COLO829 (cell line): ENCODE data around the gene C17orf75.
"Not testable (repeated sequence)": the region's sequence is repeated elsewhere in the genome, so short reads cannot be mapped to it uniquely, and the experiment has no call there.

ENCODE experiments used
- DNase-seq: peaks from one replicate; pipeline ENCODE4 v3.0.0; 2012; ENCODE audit warnings: low spot score

Gene C17orf75, protein sequence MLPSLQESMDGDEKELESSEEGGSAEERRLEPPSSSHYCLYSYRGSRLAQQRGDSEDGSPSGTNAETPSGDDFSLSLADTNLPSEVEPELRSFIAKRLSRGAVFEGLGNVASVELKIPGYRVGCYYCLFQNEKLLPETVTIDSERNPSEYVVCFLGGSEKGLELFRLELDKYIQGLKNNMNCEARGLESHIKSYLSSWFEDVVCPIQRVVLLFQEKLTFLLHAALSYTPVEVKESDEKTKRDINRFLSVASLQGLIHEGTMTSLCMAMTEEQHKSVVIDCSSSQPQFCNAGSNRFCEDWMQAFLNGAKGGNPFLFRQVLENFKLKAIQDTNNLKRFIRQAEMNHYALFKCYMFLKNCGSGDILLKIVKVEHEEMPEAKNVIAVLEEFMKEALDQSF

DNA sequence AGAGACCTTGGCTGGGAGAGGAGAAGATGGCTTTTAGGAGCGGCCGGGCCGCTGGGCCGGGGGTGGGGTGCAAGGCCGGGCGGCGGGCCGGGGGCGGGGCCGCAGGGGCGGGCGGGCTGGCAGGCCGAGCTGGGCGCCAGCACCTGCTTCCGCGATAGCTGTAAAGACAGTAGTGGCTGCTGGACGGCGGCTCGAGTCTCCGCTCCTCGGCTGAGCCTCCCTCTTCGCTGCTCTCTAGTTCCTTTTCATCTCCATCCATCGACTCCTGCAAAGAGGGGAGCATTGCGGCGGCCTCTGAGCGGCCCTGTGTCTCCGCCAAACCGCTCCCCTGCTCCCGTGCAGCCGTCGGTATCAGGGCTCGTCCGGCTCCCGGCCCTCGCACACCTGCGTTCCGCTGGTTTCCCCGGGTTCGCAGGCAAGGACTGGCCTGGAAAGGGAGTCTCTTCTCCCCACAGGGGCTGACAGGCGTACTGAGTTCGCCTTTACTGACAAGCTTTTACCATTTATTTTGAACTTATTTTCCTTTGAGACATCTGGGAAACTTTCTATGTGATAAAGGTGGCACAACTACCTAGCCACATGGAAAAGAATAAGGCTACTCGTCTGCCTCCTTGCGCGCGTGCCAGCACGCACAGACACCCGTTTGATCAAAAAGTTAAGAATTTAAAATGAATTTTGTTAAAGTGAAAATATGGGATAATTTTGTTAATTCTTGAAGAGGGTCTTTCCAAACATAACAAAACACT is at the start of gene C17orf75:
TSS of gene C17orf75 (minus strand) at position 317 of the 746 bp plus-strand sequence. CDS start at position 283, 34 bp downstream.
- DNase-seq: peak; percentile 42

DNA sequence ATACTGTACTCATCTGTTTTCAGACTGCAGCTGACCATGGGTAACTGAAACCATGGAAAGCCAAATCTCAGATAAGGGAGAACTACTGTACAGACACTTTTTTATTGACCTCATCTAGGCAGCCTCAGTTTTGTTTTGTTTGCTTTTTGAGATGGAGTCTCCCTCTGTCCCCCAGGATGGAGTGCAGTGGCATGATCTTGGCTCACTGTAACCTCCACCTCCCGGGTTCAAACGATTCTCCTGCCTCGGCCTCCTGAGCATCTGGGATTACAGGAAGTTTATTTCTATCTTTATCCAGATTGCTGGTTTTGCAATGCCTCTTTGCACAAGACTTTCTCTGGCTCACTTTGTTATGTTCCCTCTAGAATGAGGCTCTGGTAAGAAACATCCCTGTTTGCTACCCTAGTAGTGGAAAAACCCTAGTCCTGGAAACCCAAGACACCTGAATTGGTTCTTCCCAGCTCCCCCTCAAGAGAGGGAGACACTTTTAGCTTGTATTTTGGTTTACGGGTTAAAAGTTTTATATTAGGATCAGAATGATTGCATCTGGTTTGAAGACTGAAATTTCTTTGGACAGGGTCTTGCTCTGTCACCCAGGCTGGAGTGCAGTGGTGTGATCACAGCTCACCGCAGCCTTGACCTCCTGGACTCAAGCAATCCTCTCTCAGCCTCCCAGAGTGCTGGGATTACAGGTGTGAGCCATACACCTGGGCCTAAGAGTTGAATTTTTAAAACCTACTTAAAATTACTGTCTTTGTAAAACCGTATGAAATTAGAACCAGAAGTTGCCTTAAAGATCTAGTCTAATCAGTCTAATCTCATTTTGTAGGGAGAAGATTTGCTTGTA is 46.9 kb upstream of the C17orf75 start:
- DNase-seq: no peak

DNA sequence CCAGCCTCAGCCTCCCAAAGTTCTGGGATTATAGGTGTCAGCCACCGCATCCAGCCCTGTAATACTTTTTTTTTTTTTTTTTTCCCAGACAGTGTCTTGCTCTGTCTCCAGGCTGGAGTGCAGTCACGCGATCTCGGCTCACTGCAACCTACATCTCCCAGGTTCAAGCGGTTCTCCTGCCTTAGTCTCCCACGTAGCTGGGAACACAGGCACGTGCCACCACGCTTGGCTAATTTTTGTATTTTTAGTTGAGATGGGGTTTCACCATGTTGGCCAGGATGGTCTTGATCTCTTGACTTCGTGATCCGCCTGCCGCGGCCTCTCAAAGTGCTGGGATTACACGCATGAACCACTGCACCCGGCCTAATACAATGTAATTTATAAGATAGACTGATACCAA is 46.2 kb upstream of the C17orf75 start:
- DNase-seq: not testable (repeated sequence)

DNA sequence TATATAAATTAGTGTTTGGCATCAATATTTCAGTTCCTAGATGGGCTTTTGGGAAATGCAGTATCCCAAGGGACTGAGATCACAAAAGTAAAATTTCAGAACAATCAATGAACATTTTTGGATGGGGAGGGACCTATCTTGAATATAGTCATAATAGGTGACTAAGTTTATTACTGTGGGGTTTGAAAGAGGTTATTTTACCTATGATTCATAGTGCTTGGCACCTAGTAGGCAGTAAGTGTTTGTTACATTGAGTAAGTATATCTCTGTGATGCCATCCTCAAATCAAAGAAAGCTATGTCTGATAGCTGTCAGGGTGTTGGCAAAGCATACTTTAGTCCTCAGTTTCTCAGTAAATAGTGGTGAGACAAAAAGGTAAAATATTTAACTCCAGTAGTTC is 44.9 kb upstream of the C17orf75 start:
- no peak for DNase-seq

DNA sequence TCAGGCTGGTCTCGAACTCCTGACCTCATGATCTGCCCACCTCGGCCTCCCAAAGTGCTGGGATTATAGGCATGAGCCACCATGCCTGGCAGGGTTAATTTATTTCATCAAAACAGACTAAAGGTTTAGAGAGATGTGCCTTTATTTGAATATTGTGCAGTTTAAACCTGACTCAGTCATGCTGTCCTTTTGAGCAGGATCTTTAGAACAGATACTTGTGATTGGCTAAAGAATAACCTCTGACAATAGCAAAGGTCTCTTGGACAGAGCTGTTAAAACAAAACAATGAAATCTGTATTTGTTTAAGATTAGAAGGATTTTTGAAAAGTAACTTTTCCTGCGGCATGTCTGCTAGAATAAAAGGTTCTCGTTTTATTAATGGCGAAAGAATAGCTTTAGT is 44.0 kb upstream of the C17orf75 start:
- no peak for DNase-seq

DNA sequence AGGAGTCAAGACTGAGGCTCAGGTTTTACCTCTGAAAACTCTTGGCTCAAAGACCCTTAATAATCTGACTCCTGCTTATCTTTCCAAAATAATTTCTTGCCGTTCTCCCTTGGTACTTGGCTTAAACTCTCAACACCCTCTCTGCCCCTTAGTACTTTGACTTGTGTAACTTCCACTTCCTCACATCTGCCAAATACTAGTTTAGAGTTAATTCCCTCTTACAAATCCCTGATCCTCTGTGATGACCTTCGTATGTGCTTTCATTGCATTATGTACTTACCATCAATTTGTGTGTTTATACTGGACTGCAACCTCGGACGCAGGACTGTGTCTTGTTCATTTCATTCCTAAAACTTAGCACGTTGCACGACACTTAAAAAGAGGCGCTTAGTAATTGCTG is 43.1 kb upstream of the C17orf75 start:
- no peak for DNase-seq

DNA sequence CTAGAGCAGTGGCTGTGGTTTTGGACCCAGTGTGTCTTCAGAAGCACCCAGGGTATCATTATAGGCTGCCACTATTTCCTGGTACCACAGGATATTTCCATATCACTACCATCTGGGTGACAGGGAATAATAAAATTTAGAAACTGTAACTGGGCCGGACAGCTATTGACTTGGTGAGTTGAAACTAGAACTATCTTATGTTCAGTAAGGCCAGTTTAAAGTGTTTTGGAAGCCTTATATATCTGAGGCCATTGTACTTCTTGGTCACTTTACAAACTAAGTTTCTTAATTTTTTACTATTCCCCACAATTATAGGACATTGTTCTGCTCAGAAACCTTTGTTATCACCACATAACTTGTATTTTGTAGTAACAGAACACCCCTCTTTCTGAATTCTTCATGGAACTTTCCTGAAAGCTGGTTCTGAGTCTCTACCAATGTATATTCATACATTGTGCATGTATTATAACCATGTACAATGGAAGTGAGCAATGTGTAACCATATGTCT is 42.0 kb upstream of the C17orf75 start:
- DNase-seq: no peak

DNA sequence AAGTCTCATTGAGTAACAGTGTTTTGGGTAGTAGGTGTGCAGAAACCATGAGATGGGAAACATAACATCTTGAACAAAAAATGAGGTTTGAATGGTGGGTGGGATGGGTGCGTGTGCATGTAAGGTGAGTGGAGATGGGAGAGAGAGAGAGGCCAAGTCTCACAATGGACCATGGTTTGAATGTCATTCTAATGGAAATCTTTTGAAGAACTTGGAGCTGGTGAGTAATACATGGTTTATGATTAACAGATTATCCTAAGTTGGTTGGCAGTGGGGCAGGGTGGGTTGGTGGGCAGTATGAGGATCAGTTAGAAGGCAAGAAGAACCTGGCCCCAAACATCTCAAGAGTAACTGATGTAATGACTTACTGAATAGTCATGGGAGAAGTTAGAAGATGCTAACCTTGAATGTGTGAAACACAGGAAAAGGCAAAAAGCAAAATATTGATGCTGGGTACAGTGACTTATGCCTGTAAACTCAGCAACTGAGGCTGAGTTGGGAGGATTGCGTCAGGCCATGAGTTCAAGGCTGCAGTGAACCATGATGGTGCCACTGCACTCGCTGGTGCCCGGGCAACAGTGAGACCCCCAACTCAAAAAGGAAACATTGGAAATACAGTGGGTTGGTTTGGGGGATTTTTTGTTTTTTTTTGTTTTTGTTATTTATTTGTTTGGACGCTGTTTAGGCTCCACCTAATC is 40.7 kb upstream of the C17orf75 start:
- DNase-seq: no peak

DNA sequence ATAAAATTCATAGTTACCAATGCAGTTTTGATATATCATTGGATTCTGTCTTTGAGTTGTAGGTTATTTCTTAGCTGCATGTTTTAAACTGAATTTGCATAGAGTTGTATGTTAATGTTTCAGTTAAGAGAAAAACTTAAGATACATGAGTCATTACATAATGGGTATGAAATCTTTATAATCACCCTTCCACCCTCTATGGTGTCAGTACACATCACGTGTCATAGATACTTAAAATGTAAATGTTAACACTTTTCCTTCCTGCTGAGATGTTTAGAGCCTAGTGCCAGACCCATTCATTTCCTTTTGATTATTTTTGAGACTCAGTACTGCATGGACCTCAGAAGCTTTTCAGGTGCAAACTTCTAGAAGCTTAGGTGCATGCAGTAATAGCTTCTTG is 28.5 kb upstream of the C17orf75 start:
- no peak for DNase-seq

DNA sequence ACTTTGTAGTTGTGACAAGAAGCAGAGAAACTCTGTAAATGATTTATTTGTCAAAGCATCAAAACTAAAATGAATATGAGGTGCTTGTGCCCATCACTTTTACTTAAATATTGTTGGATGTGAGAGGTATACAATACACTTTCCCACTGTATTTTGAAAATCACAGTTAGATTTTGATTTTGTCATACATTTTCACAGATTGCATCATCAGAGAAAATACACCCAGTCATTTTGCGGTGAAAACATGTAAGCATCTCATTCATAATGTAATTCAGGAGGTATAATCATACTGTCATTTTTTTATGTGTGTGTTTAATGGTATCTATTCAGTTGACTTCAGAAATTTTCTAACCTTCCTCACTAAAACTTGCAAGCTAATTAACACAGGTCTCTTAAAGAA is 19.3 kb upstream of the C17orf75 start:
- no peak for DNase-seq

DNA sequence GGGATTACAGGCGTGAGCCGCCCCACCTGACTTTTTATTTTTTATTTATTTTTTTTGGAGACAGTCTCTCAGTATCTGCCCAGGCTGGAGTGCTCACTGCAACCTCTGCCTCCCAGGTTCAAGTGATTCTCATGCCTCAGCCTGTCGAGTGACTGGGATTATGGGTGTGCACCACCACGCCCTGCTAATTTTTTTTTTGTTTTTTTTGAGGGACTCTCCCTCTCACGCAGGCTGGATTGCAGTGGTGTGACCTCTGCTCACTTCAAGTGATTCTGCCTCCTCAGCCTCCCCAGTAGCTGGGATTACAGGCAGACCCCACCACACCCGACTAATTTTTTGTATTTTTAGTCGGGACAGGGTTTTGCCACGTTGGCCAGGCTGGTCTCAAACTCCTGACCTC is 15.6 kb upstream of the C17orf75 start:
- DNase-seq: no peak

DNA sequence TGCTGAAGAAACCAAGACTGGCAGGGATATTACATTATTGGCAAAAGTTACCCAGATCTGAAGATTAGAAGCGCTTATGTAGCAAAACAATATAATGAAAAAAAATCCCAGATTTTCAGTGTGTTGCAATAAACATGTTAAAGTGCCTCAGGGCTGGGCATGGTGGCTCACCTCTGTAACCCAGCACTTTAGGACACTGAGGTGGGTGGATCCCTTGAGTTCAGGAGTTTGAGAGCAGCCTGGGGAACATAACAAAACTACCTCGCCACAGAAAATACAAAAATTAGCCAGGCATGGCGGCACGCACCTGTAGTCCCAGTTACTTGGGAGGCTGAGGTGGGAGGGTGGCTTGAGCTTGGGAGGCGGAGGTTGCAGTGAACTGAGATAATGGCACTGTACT is 14.8 kb upstream of the C17orf75 start:
- no peak for DNase-seq

DNA sequence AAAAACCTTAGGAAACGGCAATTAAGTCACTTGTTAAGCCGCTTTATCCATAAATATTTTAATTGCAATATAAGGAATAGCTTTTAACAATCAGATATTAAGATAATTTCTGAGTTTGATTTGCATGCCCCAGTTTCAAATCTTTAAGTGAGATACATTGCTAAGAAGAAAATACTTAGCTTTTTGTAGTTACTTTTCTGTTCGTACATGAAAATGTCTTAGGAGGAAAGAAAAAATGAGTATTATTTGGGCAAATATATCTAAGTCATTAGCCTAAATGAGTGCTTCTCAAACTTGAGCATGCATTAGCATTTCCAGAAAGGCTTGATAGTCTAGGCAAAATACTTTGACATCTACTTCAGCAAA is 14.4 kb upstream of the C17orf75 start:
- no peak for DNase-seq

DNA sequence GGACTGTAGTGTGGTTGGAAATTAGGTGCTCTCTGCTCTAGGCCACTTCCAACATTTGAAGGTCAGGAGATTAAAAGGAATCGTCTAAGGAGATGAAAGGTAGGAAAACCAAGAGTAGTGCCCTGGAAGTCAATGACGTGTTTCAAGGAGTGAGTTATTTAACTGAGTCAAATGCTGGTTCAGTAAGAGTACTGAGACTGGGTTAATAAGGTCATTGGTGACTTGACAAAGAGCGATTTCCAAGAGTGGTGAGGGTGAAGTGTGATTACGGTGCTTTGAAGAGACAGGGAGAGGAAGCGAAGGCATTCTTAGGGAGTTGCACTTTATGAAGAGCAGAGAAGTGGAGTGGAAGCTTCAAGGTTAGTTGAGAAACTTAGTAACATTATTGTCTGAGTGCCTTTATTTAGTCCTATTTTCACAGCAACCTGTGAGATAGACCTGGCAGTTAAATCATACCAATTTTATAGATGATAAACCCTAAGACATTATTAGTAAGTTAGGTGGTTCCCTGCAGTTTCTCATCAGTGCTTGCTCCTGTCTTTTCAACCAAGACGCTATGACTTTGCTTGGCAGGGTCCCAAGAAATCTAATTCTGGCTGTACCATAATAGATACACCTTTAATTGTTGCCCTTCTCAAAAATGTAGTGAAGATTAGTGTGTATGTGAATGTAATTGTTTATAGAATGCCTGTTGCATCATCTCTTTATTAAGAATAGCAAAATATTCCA is 13.8 kb upstream of the C17orf75 start:
- no peak for DNase-seq

DNA sequence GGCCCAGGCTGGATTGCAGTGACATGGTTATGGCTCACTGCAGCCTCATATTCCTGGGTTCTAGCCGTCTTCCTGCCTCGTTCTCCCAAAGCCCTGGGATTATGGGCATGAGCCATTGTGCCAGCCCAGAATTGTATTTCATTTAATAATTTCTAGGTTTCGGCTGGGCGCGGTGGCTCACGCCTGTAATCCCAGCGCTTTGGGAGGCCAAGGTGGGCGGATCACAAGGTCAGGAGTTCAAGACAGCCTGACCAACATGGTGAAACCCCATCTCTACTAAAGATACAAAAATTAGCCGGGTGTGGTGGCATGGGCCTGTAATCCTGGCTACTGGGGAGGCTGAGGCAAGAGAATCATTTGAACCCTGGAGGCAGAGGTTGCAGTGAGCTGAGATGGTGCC is 10.8 kb upstream of the C17orf75 start:
- DNase-seq: not testable (repeated sequence)

DNA sequence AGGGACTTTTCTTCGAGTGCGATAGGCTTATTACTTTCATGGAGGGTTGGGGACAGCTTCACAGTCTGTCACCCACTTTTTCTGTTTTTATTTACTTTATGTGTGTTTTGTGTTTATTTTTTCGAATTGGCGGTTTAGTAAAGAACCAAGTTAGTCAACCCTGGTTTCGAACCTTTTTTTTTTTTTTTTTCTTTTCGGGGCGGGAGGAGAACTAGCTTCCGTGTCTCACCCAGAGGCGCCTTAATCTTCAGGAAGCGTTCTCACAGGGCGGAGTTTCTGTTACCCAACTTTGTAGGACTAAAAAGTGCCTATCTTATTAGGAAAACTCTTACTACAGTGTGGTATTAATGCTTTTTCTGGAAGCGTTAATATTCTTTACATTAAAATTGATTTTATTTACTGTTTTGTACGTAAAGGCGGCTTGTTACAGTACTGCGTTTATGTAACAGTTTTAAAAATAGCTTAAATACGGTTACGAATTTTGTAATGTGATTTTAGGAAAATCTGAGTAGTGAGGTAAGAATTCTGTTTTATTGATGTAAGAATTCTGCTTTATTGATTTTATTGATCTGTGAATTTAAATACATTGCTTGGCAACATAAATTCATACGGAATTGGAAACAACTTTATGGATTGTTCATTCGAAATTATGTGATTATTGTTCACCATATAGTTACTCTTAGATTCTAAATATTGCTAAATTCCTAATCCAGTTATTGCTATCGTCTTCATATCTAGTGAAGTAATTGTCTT is 8.9 kb upstream of the C17orf75 start:
- peak; percentile 35 for DNase-seq

DNA sequence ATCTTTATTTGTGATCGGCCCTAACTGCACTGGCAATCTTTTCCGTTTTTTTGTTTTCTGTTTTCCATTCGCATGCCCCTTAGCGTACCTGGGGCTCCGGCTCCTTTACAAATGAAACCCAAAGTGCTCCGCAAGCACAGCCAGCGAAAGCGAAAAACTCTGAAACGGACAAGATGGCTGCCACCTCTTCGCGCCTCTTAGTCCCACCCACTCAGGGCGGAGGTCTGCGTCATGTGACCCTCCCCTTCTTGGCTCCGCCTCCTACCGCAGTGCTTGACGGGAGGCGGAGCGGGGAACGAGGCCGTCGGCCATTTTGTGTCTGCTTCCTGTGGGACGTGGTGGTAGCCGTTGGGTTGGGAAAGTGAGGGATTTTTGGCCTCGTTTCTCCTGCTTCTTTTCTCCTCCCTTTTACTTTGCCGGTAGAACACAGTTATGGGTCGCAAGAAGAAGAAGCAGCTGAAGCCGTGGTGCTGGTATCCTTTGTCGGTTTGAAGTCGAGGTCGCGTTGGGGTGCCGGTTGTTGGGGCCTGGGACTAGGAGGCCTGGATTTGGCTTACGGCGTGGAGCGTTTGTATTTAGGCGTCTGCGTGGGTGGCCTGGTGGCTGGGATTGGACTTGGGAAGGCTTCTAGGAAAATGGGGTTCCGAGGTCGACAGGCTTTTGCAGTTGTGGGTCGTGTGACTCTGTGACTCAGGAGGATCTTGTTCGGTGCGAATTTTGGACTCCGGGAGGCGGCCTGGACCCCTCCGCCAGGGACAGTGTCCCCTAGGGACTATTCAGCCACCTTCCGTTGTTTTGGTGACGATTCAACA is 8.1 kb upstream of the C17orf75 start, which contains the start of gene ZNF207:
TSS of gene ZNF207 (plus strand) at position 304 of the 812 bp plus-strand sequence. CDS start at position 433, 129 bp downstream.
- peak; percentile 92 for DNase-seq

DNA sequence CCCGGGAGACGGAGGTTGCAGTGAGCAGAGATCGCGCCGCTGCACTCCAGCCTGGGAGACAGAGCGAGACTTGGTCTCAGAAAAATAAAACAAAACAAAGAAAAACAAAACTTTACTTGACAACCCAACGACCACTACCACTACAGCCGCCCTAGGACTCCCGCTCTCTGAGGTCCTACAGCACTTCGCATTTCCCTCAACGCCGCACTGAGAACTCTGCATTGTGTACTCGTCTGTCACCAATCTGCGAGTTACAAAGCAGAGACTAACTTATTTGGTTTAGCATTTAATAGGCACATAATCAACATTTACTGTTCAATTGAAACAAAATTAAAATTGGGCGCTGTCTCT is 7.5 kb upstream of the C17orf75 start:
- no peak for DNase-seq

DNA sequence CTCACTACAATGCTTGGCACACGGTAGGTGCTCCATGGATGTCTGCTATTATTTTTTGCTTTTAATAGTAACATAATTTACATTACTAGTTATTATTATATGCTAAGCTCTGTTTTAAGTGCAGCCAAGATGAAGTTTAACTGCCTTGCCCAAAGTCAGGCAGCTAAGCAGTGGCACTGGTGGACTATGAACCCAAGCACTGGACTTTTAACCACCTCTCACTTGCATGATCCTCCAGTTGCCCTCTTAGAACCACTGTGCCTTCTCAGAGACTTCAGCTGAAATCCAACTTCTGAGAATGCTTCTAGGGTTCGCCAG is 6.5 kb upstream of the C17orf75 start:
- DNase-seq: no peak
